Skeletal muscle tissue (tissue), 4 donors: ENCODE measurements around the gene RPTOR. TPM values are rescaled to one million over a fixed set of nuclear protein-coding genes. Genes with fewer than 3 reads are reported as not detected.

Source experiments
- H3K27ac ChIP-seq: one replicate; pipeline ENCODE4 v1.7.0; 2013; ENCODE audit warnings: mild to moderate bottlenecking, low read depth, low read length, inconsistent platforms
- H3K27me3 ChIP-seq, 3 donors: one replicate each; pipeline ENCODE4 v1.7.0; 2013; ENCODE audit warnings: low read length in 3 of 3; ENCODE audit not compliant: control insufficient read depth in 3 of 3, insufficient read depth in 3 of 3
- H3K36me3 ChIP-seq, 3 donors: one replicate each; pipeline ENCODE4 v1.7.0; 2013; ENCODE audit warnings: low read length in 3 of 3; ENCODE audit not compliant: control insufficient read depth in 3 of 3, insufficient read depth in 3 of 3
- H3K4me1 ChIP-seq, 3 donors: one replicate each; pipeline ENCODE4 v1.7.0; 2013; ENCODE audit warnings: low read length in 3 of 3, mild to moderate bottlenecking in 3 of 3; ENCODE audit not compliant: control insufficient read depth in 3 of 3, insufficient read depth in 3 of 3
- H3K4me3 ChIP-seq, 3 donors: one replicate each; pipeline ENCODE4 v1.7.0; 2013; ENCODE audit warnings: low read length in 3 of 3
- H3K9ac ChIP-seq, 3 donors: one replicate each; pipeline ENCODE4 v1.7.0; 2013; ENCODE audit warnings: low read length in 3 of 3, mild to moderate bottlenecking in 3 of 3, moderate library complexity in 2 of 3, low read depth in 1 of 3
- H3K9me3 ChIP-seq, 3 donors: one replicate each; pipeline ENCODE4 v1.7.0; 2013; ENCODE audit warnings: low read length in 3 of 3; ENCODE audit not compliant: control insufficient read depth in 3 of 3
- total RNA-seq: library from RNA; depleted of rRNA; stranded (reverse); fragments of >200 nt; gene quantifications from one replicate; pipeline ENCODE4 v1.2.3, GENCODE V29; 2014
- donor health status: Osteomylitis.

Gene RPTOR
- total RNA-seq, 1 donor from 2014 or later, result 24.5 TPM

DNA sequence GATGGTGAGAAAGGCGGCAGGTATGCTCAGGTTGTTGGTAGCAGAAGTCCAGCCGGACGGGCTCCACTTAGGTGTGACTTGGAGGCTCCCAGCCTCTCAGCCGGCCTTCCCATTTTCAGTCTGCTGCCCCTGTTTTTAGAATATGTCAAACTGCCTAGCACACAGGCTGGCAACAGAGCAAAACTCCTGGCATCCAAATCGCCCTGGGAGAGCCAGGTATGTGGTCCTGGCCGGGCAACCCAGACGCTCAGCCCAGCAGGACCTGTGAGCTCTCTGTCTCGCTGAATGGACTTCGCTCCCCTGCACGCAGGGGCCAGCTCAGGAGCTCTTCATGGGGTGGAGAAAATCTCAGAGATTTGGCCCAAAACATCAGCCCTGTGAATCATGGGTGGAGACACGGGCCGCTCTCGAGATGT is 299.1 kb downstream of the RPTOR start:
- Histone ChIP-seq H3K27me3 (no peaks in the 10 kb centered on the region), H3K27ac (no peak overlapping the region), H3K9me3 (no peaks in the 10 kb centered on the region), H3K36me3 (peaks cover 5 to 12% (median 8%) of the 10 kb centered on the region in 3 donors), H3K9ac (peak overlapping the region in 2 of 3 donors; percentile 35 to 36), H3K4me3 (peak overlapping the region in 1 of 3 donors; percentile 14), H3K4me1 (peaks cover 10 to 29% (median 23%) of the 10 kb centered on the region in 3 donors)

DNA sequence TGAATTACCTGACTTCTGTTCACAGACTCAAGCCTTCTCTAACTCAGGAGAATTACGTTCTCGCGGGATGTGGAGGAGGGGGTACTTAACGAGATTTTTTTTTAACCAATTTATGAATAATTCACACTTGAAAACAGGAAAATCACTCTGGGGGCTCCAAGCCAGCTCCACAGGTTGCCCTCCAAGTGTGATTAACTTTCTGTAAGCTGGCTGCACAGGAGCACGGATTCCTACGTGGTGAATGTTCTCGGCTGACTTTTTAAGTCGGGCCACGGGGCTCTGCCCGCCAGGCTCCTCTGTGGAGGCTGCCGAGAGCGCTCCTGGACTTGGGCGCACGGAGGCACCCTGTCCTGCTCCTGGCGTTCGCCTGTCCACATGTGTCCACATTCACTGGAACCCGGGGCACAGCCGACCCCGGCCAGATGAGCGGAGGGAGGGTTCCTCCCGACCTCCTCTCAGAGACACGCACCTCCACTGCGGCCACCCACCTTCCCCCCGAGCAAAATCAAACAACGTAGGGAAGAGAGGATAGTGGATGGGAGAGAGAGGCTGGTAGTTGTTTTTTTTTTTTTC is 299.9 kb downstream of the RPTOR start:
- Histone ChIP-seq H3K36me3 (peaks cover 7 to 9% (median 8%) of the 10 kb centered on the region in 3 donors), H3K4me3 (no peak overlapping the region), H3K4me1 (peaks cover 10 to 29% (median 23%) of the 10 kb centered on the region in 3 donors), H3K9ac (peak overlapping the region in 1 of 3 donors; percentile 35), H3K27me3 (no peaks in the 10 kb centered on the region), H3K27ac (no peak overlapping the region), H3K9me3 (no peaks in the 10 kb centered on the region)

DNA sequence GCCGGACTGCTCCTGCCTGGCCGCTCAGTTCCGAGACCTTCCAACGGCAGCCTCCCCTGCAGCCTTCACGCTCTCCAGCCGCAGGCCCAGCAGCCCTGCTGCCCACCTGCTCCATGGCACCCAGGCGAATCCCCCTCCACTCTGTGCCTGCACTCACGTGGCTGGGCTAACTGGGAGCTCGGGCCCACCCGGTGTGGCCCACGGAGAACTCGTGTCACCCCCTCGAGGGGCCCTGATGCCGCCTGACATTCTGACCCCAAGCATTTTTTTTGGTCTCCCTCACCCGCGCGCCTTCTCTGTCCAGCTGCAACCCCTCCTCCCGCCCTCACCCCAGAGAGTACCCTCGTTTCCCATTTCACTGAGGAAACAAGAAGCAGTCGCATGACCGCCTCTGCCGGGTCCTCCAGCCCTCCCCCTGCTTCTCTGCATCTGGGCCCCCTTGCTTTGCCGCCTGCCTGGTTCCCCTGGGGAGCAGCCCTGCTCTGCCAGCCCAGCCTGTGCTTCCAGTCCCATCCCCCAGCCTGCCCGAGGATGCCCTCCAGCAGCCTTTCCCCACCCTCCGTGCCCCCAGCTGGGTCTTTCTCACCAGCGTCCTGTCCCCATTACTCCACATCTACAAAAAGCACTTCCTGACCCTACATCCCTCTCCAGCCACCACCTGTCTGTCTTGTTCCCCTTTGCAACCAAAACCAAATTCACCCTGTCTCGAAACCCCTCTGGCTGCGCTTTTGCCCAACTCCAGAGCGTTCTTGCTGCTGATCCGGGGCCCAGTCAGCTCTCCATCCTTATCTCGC is 300.6 kb downstream of the RPTOR start:
- Histone ChIP-seq H3K4me3 (no peak overlapping the region), H3K9ac (no peak overlapping the region), H3K4me1 (peaks cover 10 to 29% (median 23%) of the 10 kb centered on the region in 3 donors), H3K27me3 (no peaks in the 10 kb centered on the region), H3K9me3 (no peaks in the 10 kb centered on the region), H3K27ac (no peak overlapping the region), H3K36me3 (peaks cover 7 to 12% (median 8%) of the 10 kb centered on the region in 3 donors)

DNA sequence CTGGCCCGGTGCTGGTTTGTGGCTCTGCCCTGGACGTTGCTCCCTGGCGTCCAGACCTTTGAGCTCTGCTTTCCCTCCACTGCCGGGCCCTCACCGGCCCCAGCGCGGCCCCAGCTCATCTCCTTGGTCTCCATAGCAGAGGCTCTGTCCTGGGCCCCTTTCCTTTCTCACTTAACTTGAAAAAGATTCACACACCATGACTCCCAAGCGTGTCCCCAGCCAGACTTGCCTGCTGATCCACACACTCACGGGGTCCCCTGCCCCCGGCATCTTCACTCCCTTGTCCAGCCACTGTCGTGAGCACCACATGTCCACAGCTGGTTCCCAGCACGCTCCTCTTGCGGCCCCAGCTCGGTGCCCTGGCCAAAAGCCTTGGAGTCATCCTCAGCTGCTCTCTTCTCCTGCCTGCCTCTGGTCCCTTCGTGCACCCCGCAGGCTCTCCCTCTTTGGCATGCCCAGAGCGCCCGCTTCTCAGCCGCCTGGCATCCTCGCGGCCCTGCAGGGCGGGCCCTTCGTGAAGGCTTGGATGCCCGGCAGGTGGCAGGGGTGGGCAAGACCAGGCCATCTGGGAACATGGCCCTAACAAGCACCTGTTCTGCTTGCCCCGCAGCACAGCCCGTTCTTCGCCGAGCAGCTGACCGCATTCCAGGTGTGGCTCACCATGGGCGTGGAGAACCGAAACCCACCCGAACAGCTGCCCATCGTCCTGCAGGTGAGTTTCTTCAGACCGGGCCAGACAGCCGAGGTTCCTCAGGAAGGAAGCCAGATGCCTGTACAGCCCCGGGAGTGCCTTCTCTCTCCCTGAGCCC is 301.4 kb downstream of the RPTOR start:
- H3K27ac ChIP-seq, result peak overlapping the region; percentile 47
- no peaks in the 10 kb centered on the region for H3K27me3 ChIP-seq
- no peaks in the 10 kb centered on the region for H3K9me3 ChIP-seq
- peaks cover 7 to 12% (median 8%) of the 10 kb centered on the region in 3 donors for H3K36me3 ChIP-seq
- H3K4me3 ChIP-seq, result peak overlapping the region in 2 of 3 donors; percentile 45 to 47
- peaks cover 10 to 33% (median 27%) of the 10 kb centered on the region in 3 donors for H3K4me1 ChIP-seq
- peak overlapping the region in 2 of 3 donors; percentile 1 to 17 for H3K9ac ChIP-seq

DNA sequence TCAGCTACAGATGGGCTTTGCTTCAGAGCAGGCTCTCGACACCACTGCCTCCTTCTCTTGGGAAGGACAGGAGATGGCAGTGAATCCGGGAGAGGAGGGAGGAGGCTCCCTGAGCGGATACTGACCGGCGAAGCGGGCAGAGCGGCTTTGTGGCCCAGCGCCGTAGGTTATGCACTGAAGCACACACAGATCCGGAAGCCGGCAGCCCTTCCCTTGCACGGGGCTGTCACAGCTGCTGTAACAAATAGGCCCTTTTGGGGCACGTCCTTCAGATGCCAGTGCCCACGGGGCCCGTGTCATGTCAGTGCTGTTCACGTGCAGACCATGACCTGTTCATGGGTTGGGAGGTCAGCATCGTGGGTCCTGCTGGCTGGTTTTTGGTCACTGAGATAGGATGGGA is 302.3 kb downstream of the RPTOR start:
- peak overlapping the region; percentile 47 for H3K27ac ChIP-seq
- no peaks in the 10 kb centered on the region for H3K9me3 ChIP-seq
- no peak overlapping the region for H3K4me3 ChIP-seq
- H3K4me1 ChIP-seq, result peaks cover 10 to 33% (median 27%) of the 10 kb centered on the region in 3 donors
- peaks cover 7 to 12% (median 8%) of the 10 kb centered on the region in 3 donors for H3K36me3 ChIP-seq
- peak overlapping the region in 1 of 3 donors; percentile 17 for H3K9ac ChIP-seq
- no peaks in the 10 kb centered on the region for H3K27me3 ChIP-seq

DNA sequence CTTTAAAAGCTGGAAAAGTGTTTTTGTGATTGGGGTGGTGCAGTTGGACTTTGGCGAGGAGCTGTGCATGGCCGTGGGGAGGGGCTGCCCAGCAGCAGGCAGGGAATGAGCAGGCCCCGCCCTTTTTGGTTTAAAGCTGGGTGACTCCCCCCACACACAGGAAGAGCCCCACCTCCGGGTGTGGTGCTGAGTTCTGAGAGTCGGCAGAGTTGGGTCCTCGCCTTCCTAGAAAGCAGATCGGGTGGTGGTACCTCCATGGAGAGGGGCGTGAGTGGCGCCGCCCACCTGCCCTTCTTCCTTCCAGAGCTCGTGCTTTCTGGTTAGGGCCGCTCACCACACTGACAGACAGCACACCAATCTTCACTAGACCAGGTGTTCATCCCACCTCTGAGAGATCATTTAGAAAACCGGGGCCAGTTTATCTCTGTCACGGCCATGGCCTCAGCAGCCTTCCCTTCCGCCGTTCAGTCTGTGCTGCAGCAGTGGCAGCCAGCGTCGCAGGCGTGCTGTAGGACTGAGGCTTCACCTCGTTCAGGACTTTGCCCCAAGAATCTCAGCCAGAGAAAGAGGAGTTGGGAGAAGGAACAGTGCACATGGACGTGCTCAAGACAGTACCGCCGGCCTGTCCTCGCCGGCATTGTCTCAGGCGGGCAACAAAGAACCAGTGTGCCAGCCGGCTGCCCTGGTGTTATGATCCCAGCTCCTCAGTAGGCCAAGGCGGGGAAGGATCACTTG is 303.0 kb downstream of the RPTOR start:
- Histone ChIP-seq H3K4me1 (peaks cover 10 to 33% (median 27%) of the 10 kb centered on the region in 3 donors), H3K9me3 (no peaks in the 10 kb centered on the region), H3K9ac (no peak overlapping the region), H3K27ac (no peak overlapping the region), H3K4me3 (no peak overlapping the region), H3K27me3 (no peaks in the 10 kb centered on the region), H3K36me3 (peaks cover 7 to 12% (median 8%) of the 10 kb centered on the region in 3 donors)

DNA sequence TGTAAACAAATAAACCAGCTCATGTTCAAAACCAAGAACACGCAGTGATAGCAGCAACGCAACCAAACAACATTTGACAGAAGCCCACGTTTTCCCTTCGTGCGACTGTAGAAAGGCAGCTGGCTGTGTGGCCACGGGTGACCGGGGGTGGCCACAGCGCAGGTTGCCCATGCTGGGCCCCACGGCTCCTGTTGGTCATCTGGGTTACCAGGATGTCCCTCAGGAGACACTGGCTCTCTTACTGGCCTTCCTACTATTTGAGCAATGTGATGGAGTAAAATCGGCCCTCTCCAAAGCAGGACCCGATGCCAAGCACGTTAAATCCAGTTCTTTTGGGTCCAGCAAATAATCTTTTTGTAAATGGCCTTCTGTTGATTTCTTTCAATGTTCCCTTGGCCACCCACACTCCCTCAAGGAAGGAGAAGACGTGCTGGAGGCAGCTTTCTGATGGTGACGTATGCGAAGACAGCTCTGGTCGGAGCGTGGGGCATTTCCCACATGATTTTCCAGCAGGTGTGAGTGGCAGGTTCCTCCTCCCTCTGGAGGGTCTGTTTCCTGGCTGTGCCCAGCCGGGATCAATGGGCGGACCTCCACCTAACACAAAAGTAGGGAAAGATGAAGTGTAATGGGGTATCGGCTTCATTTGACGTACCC is 303.9 kb downstream of the RPTOR start:
- no peak overlapping the region for H3K4me3 ChIP-seq
- H3K9me3 ChIP-seq, result no peaks in the 10 kb centered on the region
- no peaks in the 10 kb centered on the region for H3K27me3 ChIP-seq
- H3K4me1 ChIP-seq, result peaks cover 7 to 30% (median 24%) of the 10 kb centered on the region in 3 donors
- no peak overlapping the region for H3K27ac ChIP-seq
- peaks cover 7 to 12% (median 8%) of the 10 kb centered on the region in 3 donors for H3K36me3 ChIP-seq
- no peak overlapping the region for H3K9ac ChIP-seq

DNA sequence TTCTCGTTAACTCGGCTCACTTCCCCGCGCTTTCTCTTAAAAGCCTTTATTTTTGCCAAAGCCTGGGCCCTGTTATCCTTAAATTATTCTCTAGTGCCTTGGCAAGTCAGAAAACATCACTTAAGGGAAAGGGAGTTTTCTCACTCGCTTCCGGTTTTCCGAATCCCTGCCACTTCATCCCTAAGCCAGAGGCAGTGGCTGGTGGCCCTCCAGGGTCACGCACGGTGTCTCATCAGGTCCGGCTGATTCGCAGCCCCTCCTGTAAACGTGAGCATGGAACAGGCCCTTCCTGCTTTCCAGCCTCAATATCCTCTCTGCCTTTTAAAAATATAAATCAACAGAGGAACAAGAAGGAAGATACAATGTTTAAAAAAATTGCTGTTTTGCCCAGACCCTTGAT is 304.5 kb downstream of the RPTOR start:
- no peak overlapping the region for H3K4me3 ChIP-seq
- H3K4me1 ChIP-seq, result peaks cover 3 to 24% (median 18%) of the 10 kb centered on the region in 3 donors
- no peak overlapping the region for H3K27ac ChIP-seq
- no peak overlapping the region for H3K9ac ChIP-seq
- H3K36me3 ChIP-seq, result peaks cover 7 to 12% (median 8%) of the 10 kb centered on the region in 3 donors
- H3K27me3 ChIP-seq, result no peaks in the 10 kb centered on the region
- no peaks in the 10 kb centered on the region for H3K9me3 ChIP-seq

DNA sequence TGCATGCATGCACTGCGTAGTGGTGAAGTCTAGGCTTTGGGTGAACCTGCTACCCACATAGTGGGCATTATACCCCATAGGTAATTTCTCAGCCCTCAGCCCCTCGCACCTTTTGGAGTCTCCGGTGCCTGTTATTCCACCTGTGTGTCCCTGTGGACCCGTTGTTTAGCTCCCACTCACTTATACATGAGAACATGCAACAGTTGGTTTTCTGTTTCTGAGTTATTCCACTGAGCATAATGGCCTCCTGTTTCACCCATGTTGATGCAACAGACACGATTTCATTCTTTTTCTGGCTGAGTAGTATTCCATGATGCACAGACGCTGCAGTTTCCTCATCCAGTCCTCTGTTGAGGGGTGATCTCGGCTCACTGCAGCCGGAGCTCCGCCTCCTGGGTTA is 305.5 kb downstream of the RPTOR start:
- H3K27me3 ChIP-seq, result no peaks in the 10 kb centered on the region
- no peak overlapping the region for H3K4me3 ChIP-seq
- H3K4me1 ChIP-seq, result peaks cover 2 to 21% (median 16%) of the 10 kb centered on the region in 3 donors
- H3K36me3 ChIP-seq, result peaks cover 7 to 13% (median 9%) of the 10 kb centered on the region in 3 donors
- H3K9me3 ChIP-seq, result no peaks in the 10 kb centered on the region
- no peak overlapping the region for H3K27ac ChIP-seq
- H3K9ac ChIP-seq, result no peak overlapping the region
